GM21515 (cell line): Measurements from ENCODE around the gene VAMP2.

Experiments
- ATAC-seq: cut with Tn5 transposase; IDR thresholded peaks from one replicate; pipeline ENCODE4 v1.9.1; 2021; ENCODE audit not compliant: unreplicated experiment

The VAMP2 gene, protein sequence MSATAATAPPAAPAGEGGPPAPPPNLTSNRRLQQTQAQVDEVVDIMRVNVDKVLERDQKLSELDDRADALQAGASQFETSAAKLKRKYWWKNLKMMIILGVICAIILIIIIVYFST

DNA sequence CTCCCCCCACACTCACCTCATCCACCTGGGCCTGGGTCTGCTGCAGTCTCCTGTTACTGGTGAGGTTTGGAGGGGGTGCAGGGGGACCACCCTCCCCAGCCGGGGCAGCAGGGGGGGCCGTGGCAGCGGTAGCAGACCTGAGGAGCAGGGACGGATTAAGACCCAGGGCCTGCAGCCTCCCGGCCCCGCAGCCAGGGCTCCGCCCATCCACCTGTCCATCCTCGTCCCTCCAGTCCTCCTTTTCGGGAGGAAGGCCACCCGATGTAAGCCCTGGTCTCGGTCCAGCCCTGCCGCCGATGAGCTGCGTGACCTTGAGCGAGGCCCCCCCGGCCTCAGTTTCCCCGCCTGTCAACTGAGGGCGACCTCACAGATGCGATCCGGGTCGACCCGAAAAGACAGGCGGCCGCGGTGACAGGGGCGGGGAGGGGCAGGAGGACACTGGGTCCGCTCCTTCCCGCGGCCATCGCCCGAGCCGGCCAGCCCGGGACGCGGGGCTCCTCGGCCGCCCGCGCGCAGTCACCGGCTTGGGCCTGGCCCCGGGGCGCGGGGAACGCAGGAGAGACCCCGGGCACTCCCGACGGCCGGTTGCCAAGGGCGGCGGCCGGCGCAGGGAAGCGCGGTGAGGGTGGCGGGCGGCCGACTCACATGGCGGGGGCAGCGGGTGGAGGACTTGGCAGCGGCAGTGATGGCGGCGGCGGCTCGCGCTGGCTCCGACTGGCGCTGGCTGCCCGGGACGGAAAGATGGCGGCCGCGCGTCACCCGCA, at the start of gene VAMP2:
Gene VAMP2 (minus strand): TSS at position 716 of the 764 bp plus-strand sequence. CDS start 69 bp downstream, at position 647.
- ATAC-seq: peak; percentile 40

DNA sequence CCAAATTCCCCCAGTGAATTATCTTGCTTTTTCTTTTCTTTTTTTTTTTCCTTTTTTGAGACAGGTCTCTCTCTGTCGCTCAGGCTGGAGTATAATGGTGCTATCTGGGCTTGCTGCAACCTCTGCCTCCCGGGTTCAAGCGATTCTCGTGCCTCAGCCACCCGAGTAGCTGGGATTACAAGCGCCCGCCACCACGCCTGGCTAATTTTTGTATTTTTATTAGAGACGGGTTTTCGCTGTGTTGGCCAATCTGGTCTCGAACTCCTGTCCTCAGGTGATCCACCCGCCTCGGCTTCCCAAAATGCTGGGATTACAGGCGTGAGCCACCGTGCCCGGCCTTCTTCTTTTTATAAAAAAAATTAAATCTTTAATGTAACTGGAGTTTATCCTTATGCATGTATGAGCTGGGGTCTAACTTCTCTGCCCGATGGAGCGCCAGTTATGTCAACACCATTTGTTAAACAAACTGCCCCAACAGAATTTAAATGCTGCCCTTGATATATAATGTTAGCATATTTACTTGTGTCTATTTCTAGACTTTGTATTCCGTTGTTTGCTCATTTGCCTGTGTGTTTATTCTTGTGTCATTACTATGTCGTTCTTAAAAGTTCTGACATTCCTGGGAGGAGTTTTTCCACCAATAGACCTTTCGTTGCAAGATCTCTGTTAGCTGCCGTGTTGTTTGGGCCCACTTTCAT, 48.2 kb upstream of the VAMP2 start:
- no peak for ATAC-seq

DNA sequence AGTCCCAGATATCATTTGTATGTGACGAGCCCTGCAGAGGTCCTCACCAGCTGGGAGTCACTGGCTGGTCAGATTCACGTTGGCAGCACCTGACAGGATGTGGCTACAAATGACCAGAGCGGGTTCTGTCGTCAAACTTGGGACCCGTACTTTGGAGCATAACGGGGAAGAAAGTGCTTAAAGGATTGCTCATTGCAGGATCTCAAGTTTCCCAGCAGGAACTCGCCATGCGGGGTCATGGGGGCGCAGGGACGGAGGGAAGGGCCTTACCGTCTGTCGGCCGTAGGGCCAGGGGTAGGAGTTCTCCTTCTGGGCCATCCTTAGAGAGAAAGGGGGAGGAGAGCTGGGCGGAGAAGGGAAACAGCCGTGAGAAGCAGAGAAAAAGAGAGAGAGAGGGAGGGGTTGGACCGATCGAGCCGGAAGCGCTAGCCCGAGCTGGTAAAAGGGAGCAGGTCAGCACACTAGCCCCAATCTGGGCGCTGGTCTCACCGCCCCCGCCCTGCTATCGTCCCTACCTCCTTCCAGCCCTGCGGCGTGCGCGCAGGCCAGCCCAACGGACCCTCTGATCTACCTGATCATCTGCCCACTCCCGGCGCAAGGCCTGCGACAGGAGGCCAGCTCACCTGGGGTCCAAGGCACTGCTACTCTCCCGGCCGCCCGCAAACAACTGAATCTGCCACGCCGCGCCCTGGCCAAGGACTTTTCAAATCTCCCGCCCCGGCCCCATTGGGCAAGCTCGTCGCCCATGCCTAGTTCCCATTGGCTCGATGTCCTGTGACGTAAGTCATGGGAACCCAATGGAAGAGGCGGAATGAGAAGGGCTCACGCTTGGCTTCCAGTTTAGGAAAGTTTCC, 47.4 kb upstream of the VAMP2 start, which contains the start of gene AURKB:
Gene AURKB (minus strand): TSS at position 669 of the 854 bp plus-strand sequence. CDS start 351 bp downstream, at position 318.
- peak; percentile 69 for ATAC-seq

DNA sequence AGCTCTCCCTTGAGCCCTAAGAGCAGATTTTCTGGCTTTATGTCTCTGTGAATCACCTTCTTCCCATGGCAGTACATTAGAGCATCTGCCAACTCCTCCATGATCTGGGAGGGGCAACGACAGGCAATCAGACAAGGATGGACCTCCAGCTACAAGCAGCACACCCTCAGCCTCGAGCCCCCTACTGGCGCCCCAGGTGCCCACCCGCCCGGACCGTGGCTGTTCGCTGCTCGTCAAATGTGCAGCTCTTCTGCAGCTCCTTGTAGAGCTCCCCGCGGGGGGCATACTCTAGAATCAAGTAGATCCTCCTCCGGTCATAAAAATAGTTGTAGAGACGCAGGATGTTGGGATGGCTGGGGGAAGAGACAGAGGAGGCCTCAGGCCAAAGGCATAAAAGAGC, 43.8 kb upstream of the VAMP2 start:
- ATAC-seq: no peak

DNA sequence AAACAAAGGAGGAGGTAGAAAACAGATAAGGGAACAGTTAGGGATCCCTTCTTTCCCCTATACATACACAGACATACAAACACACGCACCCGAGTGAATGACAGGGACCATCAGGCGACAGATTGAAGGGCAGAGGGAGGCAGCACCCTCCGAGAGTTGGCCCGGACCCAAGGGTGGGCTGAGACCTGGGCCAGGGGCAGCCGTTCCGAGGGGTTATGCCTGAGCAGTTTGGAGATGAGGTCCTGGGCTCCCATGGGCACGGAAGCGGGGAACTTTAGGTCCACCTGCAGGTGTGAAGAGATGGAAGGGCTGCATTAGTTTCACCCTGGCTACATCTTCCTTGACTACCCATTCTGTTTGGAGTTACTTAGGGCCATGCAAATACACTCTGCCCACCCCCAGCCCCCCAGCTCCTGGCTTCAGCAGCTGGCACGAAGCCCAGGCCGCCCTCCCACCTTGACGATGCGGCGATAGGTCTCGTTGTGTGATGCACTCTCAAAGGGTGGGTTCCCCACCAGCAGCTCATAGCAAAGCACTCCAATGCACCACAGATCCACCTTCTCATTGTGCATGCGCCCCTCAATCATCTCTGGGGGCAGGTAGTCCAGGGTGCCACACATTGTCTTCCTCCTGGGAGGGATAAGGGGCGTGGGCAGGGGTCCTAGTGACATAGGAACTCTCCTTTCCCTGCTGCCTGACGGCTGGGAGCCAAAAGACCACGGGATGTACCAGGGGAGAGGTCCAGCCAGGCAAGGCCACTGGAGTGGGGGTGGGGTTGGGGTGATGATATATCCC, 42.2 kb upstream of the VAMP2 start:
- ATAC-seq: no peak

DNA sequence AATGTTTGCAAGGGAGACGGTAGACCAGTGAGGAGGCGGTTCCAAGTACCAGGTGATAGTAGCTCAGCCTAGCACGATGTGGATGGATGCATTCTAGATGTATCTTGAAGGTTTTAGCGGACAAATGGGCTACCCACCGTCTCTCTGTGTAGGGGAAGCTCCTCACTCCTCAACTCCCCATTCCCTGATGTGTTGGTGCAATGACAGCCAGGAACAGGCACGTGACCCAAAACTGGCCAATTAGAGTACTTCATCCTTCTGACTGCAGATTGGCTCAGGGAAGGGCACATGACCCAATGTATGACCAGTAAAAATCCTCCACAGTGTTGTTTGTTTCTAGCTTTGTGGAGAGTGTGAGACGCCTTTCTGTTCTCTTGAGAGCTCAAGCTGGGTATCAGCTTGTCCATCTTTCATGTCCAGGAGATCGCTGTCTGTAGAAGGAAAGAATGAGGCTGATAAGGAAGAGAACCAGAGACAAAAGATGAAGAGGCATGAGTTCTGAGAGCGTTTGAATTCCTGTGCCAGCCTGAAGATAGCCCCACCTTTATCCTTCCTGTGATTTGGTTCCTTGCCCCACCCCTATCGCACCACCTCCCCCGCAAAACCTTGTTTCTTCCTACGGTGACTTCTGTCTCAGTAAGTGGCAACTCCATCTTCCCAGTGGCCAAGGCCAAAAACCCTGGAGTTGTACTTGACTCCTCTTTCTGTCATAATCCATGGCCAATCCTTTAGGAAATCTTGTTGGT, 29.5 kb upstream of the VAMP2 start:
- peak; percentile 25 for ATAC-seq

DNA sequence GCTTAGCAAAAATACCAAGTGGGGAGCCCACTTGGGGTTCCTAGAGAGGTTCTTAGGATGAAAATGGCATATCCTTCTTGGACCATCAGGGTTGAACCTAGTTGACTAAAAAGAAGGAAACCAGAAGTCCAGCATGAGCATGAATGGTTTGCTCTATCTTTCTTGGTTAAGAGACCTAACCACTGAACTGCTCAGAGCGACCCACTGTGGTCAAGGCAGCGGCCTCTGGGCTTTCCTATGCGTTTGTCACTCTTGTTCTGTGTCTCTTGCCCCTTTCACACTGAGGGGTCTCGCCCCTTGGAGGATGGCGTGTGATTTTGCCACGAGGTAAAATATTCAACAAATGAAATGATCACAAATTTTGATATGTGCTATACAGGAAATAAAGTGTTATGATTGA, 27.8 kb upstream of the VAMP2 start:
- ATAC-seq: no peak

DNA sequence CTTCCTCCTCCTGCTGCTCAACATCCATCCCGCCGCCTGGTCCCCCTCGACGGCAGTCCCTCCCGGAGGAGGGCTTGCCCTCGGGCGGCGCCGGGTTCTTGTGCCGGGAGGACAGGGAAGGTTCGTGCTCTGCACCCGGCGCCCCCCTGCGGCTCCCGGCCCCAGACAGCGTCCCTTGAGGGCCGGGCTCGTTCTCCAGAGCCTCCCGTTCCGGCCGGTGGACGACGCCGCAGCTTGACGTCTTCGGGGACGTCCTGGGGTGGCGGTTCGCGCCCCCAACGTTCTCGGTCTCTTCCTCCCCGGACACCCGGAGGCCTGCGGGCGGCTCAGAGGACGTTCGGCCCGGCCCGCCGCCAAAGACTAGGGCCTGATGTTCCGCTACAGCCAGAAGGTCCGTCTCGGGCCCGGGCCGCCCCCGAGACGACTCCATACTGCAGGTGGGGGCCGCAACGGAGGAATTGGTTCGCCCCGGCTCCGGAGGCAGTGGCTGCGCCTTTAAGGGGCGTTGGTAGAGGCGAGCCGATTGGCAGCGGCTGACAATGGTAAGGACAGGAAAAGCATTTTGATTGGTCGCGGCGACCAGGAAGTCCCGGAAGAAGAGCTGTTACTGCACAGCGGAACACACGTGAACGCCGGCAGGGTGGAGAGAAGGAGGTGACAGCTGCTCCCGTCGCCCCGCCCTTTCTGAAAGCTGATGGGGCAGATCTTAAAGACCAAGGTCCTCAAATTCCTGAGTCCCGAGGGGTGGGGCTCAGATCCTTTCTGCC, 27.1 kb upstream of the VAMP2 start, which contains the start of gene BORCS6:
Gene BORCS6 (minus strand): TSS at position 470 of the 767 bp plus-strand sequence. CDS start 40 bp downstream, at position 430.
- ATAC-seq: peak; percentile 48

DNA sequence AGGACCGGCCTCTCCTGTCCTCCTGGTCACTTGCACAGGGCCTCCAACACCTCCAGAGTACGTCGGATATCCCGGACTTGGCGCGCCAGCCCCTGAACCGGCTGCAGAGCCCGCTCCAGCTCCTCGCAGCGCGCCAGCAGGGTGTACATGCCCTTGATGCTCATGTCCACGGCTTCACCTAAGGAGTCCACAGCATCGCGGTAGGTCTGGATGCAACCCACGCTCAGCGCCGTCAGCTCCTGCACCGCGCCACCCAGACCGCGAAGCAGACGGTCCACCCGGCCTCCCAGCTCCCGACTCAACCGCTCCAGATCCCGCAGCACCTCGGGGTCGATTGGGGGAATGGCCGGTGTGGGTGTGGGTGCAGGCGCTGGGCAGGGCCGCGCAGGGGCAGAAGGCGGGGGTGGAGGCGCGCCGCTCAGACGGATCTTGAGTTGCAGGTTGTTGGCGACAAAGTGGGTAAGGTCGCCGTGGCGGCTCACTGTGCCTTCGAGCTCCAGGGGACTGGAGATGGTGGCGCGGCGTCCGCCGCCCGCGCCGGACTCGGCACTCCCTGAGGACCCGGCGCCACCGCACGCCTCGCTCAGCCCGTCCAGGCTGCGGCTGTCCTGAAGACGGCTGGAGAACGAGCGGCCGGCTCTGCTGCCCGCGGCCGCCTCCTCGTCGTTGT, 26.4 kb upstream of the VAMP2 start:
- ATAC-seq: no peak

DNA sequence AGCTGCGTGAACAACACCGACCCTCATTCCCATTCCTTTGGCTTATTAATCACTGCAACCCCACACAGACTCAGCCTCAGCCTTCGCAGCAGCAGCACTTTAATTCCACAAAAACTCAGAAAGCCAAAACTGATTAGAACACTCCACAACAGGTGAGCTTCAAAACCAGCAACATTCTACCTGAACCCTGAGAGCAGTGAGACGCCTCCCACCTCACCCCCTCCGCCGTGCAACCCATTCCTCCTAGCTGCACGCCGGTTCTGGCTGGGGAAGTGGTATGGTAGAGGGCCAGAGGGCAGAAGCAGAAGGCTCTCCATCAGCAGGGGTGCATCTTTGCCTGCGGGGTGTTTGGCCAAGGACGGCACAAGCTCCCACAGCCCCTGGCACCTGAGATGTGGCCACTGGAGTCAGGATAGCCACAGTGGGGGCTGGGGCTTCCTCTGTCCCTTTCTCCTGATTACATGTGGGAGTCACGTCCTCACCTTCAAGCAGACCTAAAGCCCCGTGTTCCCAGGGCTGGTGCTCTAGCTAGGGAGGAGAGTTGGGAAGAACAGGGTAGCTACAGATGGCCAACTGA, 25.6 kb upstream of the VAMP2 start:
- no peak for ATAC-seq

DNA sequence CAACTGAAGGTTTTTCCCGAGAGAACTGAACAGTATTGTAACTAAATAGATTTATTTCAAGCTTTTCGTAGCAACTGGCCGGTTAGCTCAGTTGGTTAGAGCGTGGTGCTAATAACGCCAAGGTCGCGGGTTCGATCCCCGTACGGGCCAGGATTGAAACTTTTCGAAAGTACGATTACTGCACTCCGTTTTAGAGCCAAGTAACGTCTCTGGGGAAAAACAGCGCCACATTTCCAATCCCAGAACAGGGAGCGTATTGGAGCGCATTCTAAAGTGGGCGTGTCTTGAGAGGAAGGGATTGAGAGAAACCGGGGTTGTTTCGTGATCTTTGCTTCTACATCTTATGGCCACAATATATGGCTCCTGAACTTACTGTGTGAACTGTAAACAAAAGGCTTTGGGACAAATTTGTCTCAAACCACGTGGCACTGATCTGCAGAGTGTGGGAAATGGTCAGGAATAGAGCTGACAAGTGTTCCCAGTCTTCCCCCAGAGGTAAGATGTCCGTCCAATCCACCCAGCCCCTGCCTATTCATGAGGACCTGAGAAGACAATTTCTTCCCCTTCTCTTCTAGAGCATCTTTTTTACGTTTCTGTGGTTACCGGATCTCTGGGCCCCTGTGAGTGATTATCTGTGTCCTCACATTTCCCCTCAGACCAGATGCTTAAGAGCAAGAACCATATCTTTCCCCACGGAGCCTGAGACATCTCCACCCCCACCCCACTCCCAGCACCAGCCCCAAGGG, 24.9 kb upstream of the VAMP2 start:
- peak; percentile 16 for ATAC-seq

DNA sequence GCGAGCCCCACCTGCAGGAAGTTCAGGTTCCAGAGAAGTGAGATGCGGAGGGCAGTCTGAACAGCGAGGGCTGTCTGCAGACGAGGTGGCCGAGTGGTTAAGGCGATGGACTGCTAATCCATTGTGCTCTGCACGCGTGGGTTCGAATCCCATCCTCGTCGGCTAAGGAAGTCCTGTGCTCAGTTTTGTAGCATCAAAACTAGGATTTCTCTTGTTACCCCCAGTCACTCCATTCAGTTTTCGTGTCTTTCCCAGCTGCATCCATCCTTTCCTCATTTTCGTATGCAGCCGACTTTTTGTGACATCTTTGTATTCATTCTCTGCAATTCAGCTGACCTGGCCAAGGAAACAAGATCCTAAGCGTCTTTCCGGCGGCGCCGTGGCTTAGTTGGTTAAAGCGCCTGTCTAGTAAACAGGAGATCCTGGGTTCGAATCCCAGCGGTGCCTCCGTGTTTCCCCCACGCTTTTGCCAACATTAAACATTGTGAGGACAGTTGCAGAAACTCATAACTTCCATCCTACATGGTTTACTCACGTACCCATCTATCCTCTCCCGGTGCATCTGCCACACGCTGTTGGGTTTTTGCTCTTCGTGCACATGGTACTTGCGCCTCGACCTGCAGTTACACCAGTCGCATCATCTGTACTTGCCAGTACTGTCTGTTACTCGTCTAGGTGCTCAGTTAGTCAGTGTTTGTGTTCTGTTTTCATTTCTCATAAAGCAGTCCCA, 24.2 kb upstream of the VAMP2 start:
- peak; percentile 25 for ATAC-seq

DNA sequence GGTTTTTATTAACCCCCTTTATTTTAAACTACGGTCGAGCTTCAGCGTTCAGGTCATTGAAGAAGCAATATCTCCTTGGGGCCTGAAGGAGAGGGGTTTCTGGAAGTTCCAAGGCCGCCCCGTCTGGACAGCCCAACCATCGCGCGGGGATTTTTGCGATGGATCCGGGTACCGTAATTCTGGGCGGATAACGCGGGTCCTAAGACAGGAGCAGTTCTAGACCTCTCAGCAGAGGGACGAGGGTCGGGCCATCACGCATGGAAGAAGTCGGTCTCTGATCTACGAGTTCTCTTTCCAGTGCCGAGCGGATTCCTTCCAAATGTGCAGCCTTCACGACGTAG, 23.7 kb upstream of the VAMP2 start:
- ATAC-seq: peak; percentile 1

DNA sequence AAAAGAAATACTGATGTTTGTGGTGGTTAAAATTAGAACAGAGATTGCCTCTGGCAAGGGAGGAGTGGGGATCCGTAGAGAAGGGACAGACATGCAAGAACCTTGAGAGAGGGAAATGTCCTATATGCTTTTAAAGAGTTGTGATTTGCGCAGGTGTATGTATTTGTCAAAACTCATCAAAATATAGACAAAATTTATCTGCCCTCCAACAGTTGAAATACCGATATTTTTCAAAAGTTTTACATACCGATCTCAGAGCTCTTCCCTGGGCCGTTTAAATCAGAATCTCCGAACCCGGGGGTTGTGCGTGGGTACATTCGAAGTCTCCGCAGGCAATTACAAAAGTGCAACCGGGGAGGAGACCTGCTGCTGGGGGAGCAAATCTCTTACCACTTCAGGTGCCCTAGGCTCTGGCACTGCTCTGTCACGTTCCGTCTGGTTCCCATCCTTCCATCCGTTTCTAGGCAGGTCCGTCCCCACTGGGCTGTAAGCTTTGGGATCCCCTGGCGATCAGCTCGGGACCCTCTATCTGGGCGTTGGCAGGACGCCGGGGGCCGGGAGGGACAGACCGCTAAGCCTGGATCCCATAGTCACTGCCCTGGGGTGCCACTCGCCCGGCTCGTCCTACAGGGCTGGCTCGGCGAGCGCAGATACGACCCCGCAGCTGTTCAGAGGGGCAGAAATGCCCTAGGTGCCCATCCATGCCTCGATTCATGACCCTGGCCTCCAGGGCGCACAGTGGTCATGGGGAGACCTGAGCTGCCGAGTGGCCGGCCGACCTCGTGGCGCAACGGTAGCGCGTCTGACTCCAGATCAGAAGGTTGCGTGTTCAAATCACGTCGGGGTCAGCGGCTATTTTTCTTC, 23.1 kb upstream of the VAMP2 start:
- ATAC-seq: peak; percentile 17

DNA sequence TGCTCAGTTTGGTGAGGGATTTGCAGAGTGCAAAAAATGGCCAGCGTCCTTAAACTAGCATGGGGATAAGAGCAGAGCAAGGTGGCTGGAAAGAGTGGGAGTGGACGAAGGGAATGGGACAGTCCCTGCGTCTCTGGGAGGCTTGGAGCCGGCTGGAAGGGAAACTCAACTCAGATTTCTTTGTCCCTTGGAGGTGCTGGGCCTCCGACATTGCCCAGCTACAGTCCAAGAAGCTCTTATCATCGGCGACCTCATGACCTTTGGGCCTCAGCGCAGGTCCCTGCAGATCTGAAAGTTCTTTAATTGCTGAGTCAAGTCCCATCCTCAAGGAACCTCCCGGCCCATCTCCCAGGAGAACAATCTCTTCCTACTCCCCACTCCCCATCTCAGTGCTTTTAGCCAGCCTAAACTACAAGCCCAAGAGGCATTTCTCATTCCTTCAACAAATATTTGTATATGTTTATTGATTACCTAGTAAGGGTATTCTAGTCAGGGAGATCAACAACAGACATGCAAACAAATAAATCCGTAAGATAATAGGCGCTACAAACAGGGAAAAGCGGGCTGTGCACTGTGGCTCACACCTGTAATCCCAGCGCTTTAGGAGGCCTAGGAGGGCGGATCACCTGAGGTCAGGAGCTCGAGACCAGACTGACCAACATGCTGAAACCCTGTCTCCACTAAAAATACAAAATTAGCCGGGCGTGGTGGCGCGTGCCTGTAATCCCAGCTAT, 14.4 kb upstream of the VAMP2 start:
- no peak for ATAC-seq
